Measurements from ENCODE around the gene BBS9. TPM values are rescaled to one million over a fixed set of nuclear protein-coding genes. Genes with fewer than 3 reads are reported as not detected.

The BBS9 gene
- total RNA-seq, 1 experiment from 2014 or later: 26.4 TPM

DNA sequence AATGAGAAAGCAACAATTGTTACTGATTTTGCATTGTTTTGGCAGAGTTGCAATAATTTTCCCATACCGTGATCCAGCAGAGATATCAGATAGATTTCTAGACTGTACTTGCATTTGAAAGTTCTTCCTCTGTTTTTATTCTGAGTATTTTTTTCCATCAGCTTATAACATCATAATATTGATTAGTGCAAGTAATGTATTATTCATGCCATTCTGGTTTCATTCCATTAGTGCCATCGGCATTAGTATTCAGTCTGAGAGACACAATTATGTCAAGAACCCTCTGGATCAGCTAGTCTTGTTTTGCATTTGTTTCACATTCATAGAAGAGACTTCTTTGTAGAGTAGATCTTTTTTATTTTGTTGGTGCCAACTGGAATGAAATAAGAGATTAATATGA is 304.0 kb downstream of the BBS9 start:
- Histone ChIP-seq H3K9ac (ENCODE audit: extremely low read depth, insufficient read length, low read length) (no peak overlapping the region), H3K9me3 (ENCODE audit: control insufficient read depth, low read depth, low read length) (no peaks in the 10 kb centered on the region), H3T11ph (ENCODE audit: low read length) (no peak overlapping the region), H2AK5ac (ENCODE audit: insufficient read length, low read length) (no peak overlapping the region), H3K4me2 (ENCODE audit: insufficient read depth, insufficient read length, low read length) (no peak overlapping the region), H3K18ac (ENCODE audit: insufficient read length, low read depth, low read length) (no peak overlapping the region), H3K23ac (ENCODE audit: insufficient read length, low read depth, low read length) (no peak overlapping the region), H2AFZ (ENCODE audit: low read length) (no peak overlapping the region), H3K4ac (ENCODE audit: low read depth, low read length) (no peak overlapping the region), H4K8ac (replicated peaks; ENCODE audit: insufficient read length, low read depth, low read length) (no peak overlapping the region), H3K27me3 (ENCODE audit: insufficient read depth, low read length) (no peaks in the 10 kb centered on the region), H2BK15ac (ENCODE audit: low read depth, low read length) (no peak overlapping the region), H2BK20ac (ENCODE audit: low read depth, low read length, poor library complexity, severe bottlenecking) (no peak overlapping the region), H3K79me2 (ENCODE audit: insufficient read depth, low read length) (no peaks in the 10 kb centered on the region), H3K79me1 (ENCODE audit: insufficient read depth, low read depth, low read length, poor library complexity, severe bottlenecking) (no peaks in the 10 kb centered on the region), H3K4me1 (ENCODE audit: insufficient read depth, low read length) (no peaks in the 10 kb centered on the region), H3K14ac (ENCODE audit: insufficient read depth, low read length) (no peak overlapping the region), H2BK120ac (ENCODE audit: low read depth, low read length, poor library complexity, severe bottlenecking) (no peak overlapping the region), H4K5ac (ENCODE audit: insufficient read length, low read depth, low read length) (no peak overlapping the region), H2BK12ac (ENCODE audit: insufficient read length, low read depth, low read length) (no peak overlapping the region), H3K27ac (ENCODE audit: insufficient read length, low read depth, low read length) (no peak overlapping the region), H4K91ac (ENCODE audit: insufficient read length, low read depth, low read length) (no peak overlapping the region), H3K56ac (ENCODE audit: insufficient read length, low read depth, low read length) (no peak overlapping the region), H4K20me1 (ENCODE audit: control insufficient read depth, insufficient read depth, insufficient read length) (no peaks in the 10 kb centered on the region), H3K23me2 (ENCODE audit: insufficient read length, low read depth, low read length, poor library complexity, severe bottlenecking) (no peaks in the 10 kb centered on the region), H2BK5ac (ENCODE audit: insufficient read length, low read length) (no peak overlapping the region)
- TF ChIP-seq, protein P1, sequence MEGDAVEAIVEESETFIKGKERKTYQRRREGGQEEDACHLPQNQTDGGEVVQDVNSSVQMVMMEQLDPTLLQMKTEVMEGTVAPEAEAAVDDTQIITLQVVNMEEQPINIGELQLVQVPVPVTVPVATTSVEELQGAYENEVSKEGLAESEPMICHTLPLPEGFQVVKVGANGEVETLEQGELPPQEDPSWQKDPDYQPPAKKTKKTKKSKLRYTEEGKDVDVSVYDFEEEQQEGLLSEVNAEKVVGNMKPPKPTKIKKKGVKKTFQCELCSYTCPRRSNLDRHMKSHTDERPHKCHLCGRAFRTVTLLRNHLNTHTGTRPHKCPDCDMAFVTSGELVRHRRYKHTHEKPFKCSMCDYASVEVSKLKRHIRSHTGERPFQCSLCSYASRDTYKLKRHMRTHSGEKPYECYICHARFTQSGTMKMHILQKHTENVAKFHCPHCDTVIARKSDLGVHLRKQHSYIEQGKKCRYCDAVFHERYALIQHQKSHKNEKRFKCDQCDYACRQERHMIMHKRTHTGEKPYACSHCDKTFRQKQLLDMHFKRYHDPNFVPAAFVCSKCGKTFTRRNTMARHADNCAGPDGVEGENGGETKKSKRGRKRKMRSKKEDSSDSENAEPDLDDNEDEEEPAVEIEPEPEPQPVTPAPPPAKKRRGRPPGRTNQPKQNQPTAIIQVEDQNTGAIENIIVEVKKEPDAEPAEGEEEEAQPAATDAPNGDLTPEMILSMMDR (conservative IDR thresholded peaks at IDR 0.05): no peak
- Mint-ChIP-seq H3K27ac (no peak overlapping the region), H3K27me3 (ENCODE audit: low read depth) (no peaks in the 10 kb centered on the region), H3K36me3 (ENCODE audit: insufficient read depth in 1 of 3, low read depth in 3 of 3) (no peaks in the 10 kb centered on the region; a peak in 1 of 7 replicates), H3K4me1 (no peaks in the 10 kb centered on the region), H3K4me3 (no peak overlapping the region), H3K9me3 (no peaks in the 10 kb centered on the region)
- WGBS (ENCODE audit: extremely low coverage, insufficient read length, low lambda C conversion rate): no CpG with 5 or more reads among the region's 2 CpGs
- no peak for DNase-seq
